ACC112 (cell line): ENCODE measurements around the gene SREK1IP1.

Source experiments
- H2AFZ ChIP-seq: fragments of 200-600 bp; sonication (generic); one replicate; pipeline ENCODE4 v1.6.0; 2017; ENCODE audit warnings: antibody characterized with exemption, low read length; ENCODE audit not compliant: unreplicated experiment
- H3K27ac ChIP-seq: fragments of 200-600 bp; sonication (generic); 2 replicates; pipeline ENCODE4 v1.5.1; 2014; ENCODE audit warnings: low read depth, mild to moderate bottlenecking, antibody characterized with exemption, low read length, moderate library complexity
- H3K27me3 ChIP-seq: fragments of 200-600 bp; sonication (generic); 2 replicates; pipeline ENCODE4 v1.6.1; 2014; ENCODE audit warnings: mild to moderate bottlenecking, antibody characterized with exemption, low read length, moderate library complexity, mixed read lengths; ENCODE audit not compliant: insufficient read depth
- H3K36me3 ChIP-seq: fragments of 200-600 bp; sonication (generic); 2 replicates; pipeline ENCODE4 v1.6.1; 2016; ENCODE audit warnings: mild to moderate bottlenecking, antibody characterized with exemption, low read length, moderate library complexity, mixed read lengths; ENCODE audit not compliant: insufficient read depth
- H3K4me1 ChIP-seq: fragments of 200-600 bp; sonication (generic); one replicate; pipeline ENCODE4 v1.6.1; 2016; ENCODE audit warnings: low read length, mixed read lengths; ENCODE audit not compliant: insufficient read depth, unreplicated experiment, control insufficient read depth
- H3K4me3 ChIP-seq: fragments of 200-600 bp; sonication (generic); 2 replicates; pipeline ENCODE4 v1.5.1; 2014; ENCODE audit warnings: mild to moderate bottlenecking, low read depth, low read length
- H3K79me2 ChIP-seq: fragments of 200-600 bp; sonication (generic); one replicate; pipeline ENCODE4 v1.6.0; 2016; ENCODE audit warnings: low read length; ENCODE audit not compliant: control insufficient read depth, unreplicated experiment, insufficient read depth

The SREK1IP1 gene

GRCh38 chr5:64688965-64689364 is 79.5 kb downstream of the SREK1IP1 start:
- Histone ChIP-seq H2AFZ (no peak overlapping the region), H3K4me3 (no peak overlapping the region), H3K27ac (no peak overlapping the region), H3K79me2 (no peaks in the 10 kb centered on the region), H3K27me3 (peaks cover 57% of the 10 kb centered on the region), H3K36me3 (no peaks in the 10 kb centered on the region), H3K4me1 (peaks cover 3% of the 10 kb centered on the region)

GRCh38 chr5:64688391-64688790 is 80.1 kb downstream of the SREK1IP1 start:
- Histone ChIP-seq H3K27me3 (peaks cover 57% of the 10 kb centered on the region), H2AFZ (no peak overlapping the region), H3K4me3 (no peak overlapping the region), H3K79me2 (no peaks in the 10 kb centered on the region), H3K27ac (no peak overlapping the region), H3K4me1 (peaks cover 3% of the 10 kb centered on the region), H3K36me3 (no peaks in the 10 kb centered on the region)

GRCh38 chr5:64685866-64686265 is 82.6 kb downstream of the SREK1IP1 start:
- H3K4me1 ChIP-seq, result no peaks in the 10 kb centered on the region
- no peaks in the 10 kb centered on the region for H3K36me3 ChIP-seq
- no peak overlapping the region for H3K27ac ChIP-seq
- H2AFZ ChIP-seq, result no peak overlapping the region
- H3K27me3 ChIP-seq, result peaks cover 39% of the 10 kb centered on the region
- no peaks in the 10 kb centered on the region for H3K79me2 ChIP-seq
- H3K4me3 ChIP-seq, result no peak overlapping the region

GRCh38 chr5:64682608-64683007 is 85.9 kb downstream of the SREK1IP1 start:
- no peak overlapping the region for H3K4me3 ChIP-seq
- H3K4me1 ChIP-seq, result no peaks in the 10 kb centered on the region
- no peak overlapping the region for H3K27ac ChIP-seq
- H2AFZ ChIP-seq, result no peak overlapping the region
- no peaks in the 10 kb centered on the region for H3K79me2 ChIP-seq
- no peaks in the 10 kb centered on the region for H3K36me3 ChIP-seq
- H3K27me3 ChIP-seq, result peaks cover 9% of the 10 kb centered on the region

- no peak overlapping the region for H3K27ac ChIP-seq
- no peak overlapping the region for H3K4me3 ChIP-seq
- peaks cover 7% of the 10 kb centered on the region for H3K27me3 ChIP-seq
- H2AFZ ChIP-seq, result no peak overlapping the region
- H3K79me2 ChIP-seq, result no peaks in the 10 kb centered on the region
- H3K36me3 ChIP-seq, result no peaks in the 10 kb centered on the region
- no peaks in the 10 kb centered on the region for H3K4me1 ChIP-seq
These were observed 88.2 kb downstream of the SREK1IP1 start for GRCh38 chr5:64680289-64680688.

GRCh38 chr5:64678374-64678773 is 90.1 kb downstream of the SREK1IP1 start:
- H2AFZ ChIP-seq, result no peak overlapping the region
- no peak overlapping the region for H3K4me3 ChIP-seq
- H3K4me1 ChIP-seq, result no peaks in the 10 kb centered on the region
- no peak overlapping the region for H3K27ac ChIP-seq
- H3K36me3 ChIP-seq, result no peaks in the 10 kb centered on the region
- no peaks in the 10 kb centered on the region; the same call in none of the 2 replicates for H3K27me3 ChIP-seq
- no peaks in the 10 kb centered on the region for H3K79me2 ChIP-seq

GRCh38 chr5:64671678-64672077 is 96.8 kb downstream of the SREK1IP1 start:
- H3K27ac ChIP-seq, result no peak overlapping the region
- H3K4me1 ChIP-seq, result no peaks in the 10 kb centered on the region
- H3K27me3 ChIP-seq, result no peaks in the 10 kb centered on the region
- no peaks in the 10 kb centered on the region for H3K36me3 ChIP-seq
- no peak overlapping the region for H2AFZ ChIP-seq
- H3K4me3 ChIP-seq, result no peak overlapping the region
- H3K79me2 ChIP-seq, result no peaks in the 10 kb centered on the region

GRCh38 chr5:64670277-64670676 is 98.2 kb downstream of the SREK1IP1 start:
- Histone ChIP-seq H2AFZ (no peak overlapping the region), H3K36me3 (no peaks in the 10 kb centered on the region), H3K79me2 (no peaks in the 10 kb centered on the region), H3K4me3 (no peak overlapping the region), H3K27me3 (no peaks in the 10 kb centered on the region), H3K4me1 (peaks cover 3% of the 10 kb centered on the region), H3K27ac (no peak overlapping the region)
